ENCODE results near the gene MYO10. TPM values are rescaled to one million over a fixed set of nuclear protein-coding genes. Genes with fewer than 3 reads are reported as not detected.

MYO10 gene
- total RNA-seq, 1 donor from 2014 or later: 23.1 TPM

- Mint-ChIP-seq H3K27me3 (ENCODE audit: unreplicated experiment) (no peaks in the 10 kb centered on the region), H3K27ac (ENCODE audit: unreplicated experiment) (no peak overlapping the region), H3K4me3 (ENCODE audit: unreplicated experiment) (no peak overlapping the region), H3K9me3 (ENCODE audit: unreplicated experiment) (no peaks in the 10 kb centered on the region), H3K4me1 (ENCODE audit: low read depth, unreplicated experiment) (peaks cover 12% of the 10 kb centered on the region), H3K36me3 (ENCODE audit: unreplicated experiment) (no peaks in the 10 kb centered on the region)
- TF ChIP-seq CTCF (IDR thresholded peaks at IDR 0.05; ENCODE audit: partially characterized antibody, unreplicated experiment): no peak
- no peak for DNase-seq
Observed at GRCh38 chr5:16774806-16775205, 161.3 kb downstream of the MYO10 start.

DNA sequence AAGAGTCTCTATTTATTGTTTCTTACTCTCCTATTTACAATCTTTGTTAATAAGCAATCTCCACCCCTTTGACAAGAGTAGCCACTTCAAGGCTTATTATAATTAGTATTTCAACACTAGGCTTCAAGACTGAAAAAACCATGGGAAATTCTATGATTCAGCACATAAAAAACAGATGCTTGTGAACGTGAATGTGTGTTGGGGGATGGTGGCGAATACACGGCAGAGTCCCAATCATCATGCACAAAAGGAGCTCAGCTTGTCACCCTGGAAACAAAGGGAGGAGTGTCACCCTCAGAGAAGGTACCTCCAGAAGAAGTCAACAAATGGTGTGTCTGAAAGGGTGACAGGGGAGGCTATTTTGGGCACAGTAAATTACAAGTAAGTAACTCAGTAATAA, 162.1 kb downstream of the MYO10 start:
- Mint-ChIP-seq H3K36me3 (ENCODE audit: unreplicated experiment) (no peaks in the 10 kb centered on the region), H3K4me1 (ENCODE audit: low read depth, unreplicated experiment) (peaks cover 12% of the 10 kb centered on the region), H3K27ac (ENCODE audit: unreplicated experiment) (peak overlapping the region; percentile 85), H3K27me3 (ENCODE audit: unreplicated experiment) (no peaks in the 10 kb centered on the region), H3K9me3 (ENCODE audit: unreplicated experiment) (no peaks in the 10 kb centered on the region), H3K4me3 (ENCODE audit: unreplicated experiment) (no peak overlapping the region)
- TF ChIP-seq CTCF (IDR thresholded peaks at IDR 0.05; ENCODE audit: partially characterized antibody, unreplicated experiment): no peak
- DNase-seq: no peak

GRCh38 chr5:16772556-16772955, 163.5 kb downstream of the MYO10 start:
- Mint-ChIP-seq H3K4me3 (ENCODE audit: unreplicated experiment) (no peak overlapping the region), H3K4me1 (ENCODE audit: low read depth, unreplicated experiment) (peaks cover 8% of the 10 kb centered on the region), H3K27ac (ENCODE audit: unreplicated experiment) (no peak overlapping the region), H3K9me3 (ENCODE audit: unreplicated experiment) (no peaks in the 10 kb centered on the region), H3K36me3 (ENCODE audit: unreplicated experiment) (no peaks in the 10 kb centered on the region), H3K27me3 (ENCODE audit: unreplicated experiment) (no peaks in the 10 kb centered on the region)
- no peak for DNase-seq
- no peak for TF ChIP-seq CTCF (IDR thresholded peaks at IDR 0.05; ENCODE audit: partially characterized antibody, unreplicated experiment)

GRCh38 chr5:16768184-16768583, 167.9 kb downstream of the MYO10 start:
- Mint-ChIP-seq H3K4me3 (ENCODE audit: unreplicated experiment) (no peak overlapping the region), H3K4me1 (ENCODE audit: low read depth, unreplicated experiment) (no peaks in the 10 kb centered on the region), H3K9me3 (ENCODE audit: unreplicated experiment) (peaks cover 1% of the 10 kb centered on the region), H3K36me3 (ENCODE audit: unreplicated experiment) (no peaks in the 10 kb centered on the region), H3K27me3 (ENCODE audit: unreplicated experiment) (no peaks in the 10 kb centered on the region), H3K27ac (ENCODE audit: unreplicated experiment) (no peak overlapping the region)
- DNase-seq: no peak
- no peak for TF ChIP-seq CTCF (IDR thresholded peaks at IDR 0.05; ENCODE audit: partially characterized antibody, unreplicated experiment)

DNA sequence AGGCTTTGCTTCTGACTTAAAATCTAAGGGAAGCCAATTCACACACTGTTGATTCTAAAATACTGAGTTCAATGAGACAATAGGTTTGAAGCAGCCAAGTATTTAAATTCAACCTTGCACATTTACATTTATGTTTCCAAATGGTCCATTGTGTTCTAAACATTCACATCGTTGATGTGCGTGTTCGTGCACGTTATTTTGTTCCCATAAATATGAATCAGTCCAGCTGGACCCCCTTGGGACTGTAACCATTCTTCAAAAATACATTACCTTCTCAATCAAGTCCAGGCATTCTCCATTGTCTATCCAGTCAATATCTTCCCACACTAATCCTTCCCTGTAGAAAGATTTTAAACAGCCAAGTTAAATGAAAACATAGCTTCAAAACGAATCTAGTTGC, 172.9 kb downstream of the MYO10 start:
- no peaks in the 10 kb centered on the region for H3K4me1 Mint-ChIP-seq (ENCODE audit: low read depth, unreplicated experiment)

More for the DNA sequence above, 172.9 kb downstream of the MYO10 start:
- DNase-seq: no peak
- Mint-ChIP-seq H3K9me3 (ENCODE audit: unreplicated experiment) (peaks cover 1% of the 10 kb centered on the region), H3K27me3 (ENCODE audit: unreplicated experiment) (no peaks in the 10 kb centered on the region), H3K27ac (ENCODE audit: unreplicated experiment) (no peak overlapping the region), H3K4me3 (ENCODE audit: unreplicated experiment) (no peak overlapping the region), H3K36me3 (ENCODE audit: unreplicated experiment) (no peaks in the 10 kb centered on the region)
- no peak for TF ChIP-seq CTCF (IDR thresholded peaks at IDR 0.05; ENCODE audit: partially characterized antibody, unreplicated experiment)

Measured in glutamatergic neuron (in vitro differentiated cells).